A549 treated with DMSO at 1 μM for 4 hours (cell line): Measurements from ENCODE around the gene PGLYRP1. TPM values are rescaled to one million over a fixed set of nuclear protein-coding genes. Genes with fewer than 3 reads are reported as not detected.

Experiments used
- total RNA-seq: library from RNA; stranded (reverse); fragments of 200-300 nt; extraction: Qiagen RNA extraction; gene quantifications from 5 replicates; pipeline ENCODE4 v1.2.3, GENCODE V29; 2022; ENCODE audit warnings: low read depth

Gene PGLYRP1, protein sequence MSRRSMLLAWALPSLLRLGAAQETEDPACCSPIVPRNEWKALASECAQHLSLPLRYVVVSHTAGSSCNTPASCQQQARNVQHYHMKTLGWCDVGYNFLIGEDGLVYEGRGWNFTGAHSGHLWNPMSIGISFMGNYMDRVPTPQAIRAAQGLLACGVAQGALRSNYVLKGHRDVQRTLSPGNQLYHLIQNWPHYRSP
- not detected in 5 replicates for total RNA-seq

DNA sequence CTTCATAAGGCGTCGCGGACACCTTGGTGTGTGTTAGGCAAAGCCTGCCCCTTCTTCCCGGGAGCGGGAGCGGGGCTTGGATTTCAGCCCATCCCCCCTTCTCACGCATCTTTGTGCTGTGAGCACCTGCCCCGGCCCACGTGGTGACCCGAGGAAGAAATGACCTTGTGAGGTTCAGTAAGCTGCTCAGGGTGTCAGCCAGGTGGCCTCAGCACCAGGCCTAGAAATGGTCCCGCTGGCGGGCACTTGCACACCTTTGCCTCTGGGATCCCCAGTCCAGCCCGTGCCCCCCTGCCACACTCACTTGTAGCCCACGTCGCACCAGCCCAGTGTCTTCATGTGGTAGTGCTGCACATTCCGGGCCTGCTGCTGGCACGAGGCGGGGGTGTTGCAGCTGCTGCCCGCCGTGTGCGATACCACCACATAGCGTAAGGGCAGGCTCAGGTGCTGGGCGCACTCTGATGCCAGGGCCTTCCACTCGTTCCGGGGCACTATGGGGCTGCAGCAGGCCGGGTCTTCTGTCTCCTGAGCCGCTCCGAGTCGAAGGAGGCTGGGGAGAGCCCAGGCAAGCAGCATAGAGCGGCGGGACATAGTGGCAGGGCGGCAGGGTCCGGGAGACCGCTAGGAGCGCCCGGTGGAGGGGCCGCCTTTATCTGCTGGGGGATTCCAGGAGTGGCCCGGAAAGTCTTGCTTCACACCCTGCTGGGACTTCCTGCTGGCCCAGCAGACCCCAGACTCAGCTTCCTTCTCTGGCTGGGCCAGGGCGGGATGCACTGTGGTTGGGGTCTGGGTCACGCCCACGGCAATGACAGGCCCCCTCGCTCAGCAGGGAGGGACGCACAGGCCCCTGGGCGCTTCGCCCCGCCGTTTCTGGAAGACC, at the start of gene PGLYRP1:
Gene PGLYRP1 (minus strand): TSS at position 623 of the 880 bp plus-strand sequence. CDS start 32 bp downstream, at position 591.

DNA sequence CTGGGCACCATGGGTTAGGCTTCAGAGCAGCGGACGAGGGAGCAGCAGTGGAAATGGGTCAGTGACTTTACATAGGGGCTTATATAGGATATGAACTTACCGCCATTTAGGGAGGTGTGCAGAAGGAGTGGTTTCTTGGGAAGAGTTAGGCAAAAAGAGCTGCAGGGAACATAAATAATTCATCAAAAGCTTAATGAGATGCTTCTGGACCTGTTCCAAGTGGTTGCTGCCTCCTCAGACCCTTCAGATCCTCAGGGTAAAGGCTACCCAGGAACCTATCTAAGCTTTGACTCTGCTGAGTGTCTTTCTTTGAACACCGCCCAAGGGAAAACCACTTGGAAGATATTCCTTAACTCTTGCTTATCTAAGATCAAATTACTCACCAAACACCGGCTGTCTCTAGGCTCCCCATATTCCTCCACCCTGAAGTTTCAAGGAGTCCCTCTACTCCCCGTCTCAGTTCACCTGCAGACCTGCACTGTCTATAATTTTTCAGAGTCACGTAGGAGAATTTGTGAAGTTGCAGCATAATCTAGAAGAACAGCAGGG, 18.2 kb upstream of the PGLYRP1 start, which contains the start of gene IGFL4:
Gene IGFL4 (minus strand): TSS at position 51 of the 549 bp plus-strand sequence. CDS start 40 bp downstream, at position 11.

DNA sequence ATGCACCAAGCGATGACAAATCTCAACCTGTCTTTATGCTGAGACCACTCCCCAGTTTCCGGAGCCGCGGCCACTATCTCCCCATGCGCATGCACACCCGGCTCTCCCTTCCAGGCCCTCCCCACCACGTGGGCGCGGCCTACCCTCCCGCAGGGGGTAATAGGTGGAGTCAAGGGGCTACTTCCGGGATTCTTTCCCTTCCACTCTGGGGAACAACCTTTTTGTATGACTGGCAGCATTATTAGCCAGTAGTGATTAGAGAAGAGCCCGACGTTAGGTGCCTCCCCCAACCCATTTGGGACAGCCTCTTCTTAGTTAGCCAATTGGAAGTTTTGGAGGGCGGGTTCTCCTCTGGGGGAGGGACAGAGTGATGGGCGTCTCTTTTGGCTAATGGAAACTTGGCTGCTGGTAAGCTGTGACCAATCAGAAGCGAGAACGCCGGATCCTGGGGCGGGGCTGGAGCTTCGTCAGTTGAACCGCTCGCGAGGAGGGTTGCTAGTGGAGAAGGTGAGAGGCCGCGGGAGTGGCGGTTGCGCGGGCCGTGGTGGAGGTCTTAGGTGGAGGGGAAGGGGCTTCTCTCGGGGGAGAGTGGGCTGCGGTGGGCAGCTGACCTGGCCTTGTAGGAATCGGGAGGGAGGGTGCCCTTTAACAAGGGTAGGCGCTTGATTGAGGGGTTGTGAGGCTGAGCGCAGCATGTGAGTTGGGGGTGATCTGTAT, 27.7 kb downstream of the PGLYRP1 start, which contains the start of gene CCDC61:
Gene CCDC61 (plus strand): TSS at position 470 of the 717 bp plus-strand sequence. CDS start 7,552 bp downstream, outside the sequence.

DNA sequence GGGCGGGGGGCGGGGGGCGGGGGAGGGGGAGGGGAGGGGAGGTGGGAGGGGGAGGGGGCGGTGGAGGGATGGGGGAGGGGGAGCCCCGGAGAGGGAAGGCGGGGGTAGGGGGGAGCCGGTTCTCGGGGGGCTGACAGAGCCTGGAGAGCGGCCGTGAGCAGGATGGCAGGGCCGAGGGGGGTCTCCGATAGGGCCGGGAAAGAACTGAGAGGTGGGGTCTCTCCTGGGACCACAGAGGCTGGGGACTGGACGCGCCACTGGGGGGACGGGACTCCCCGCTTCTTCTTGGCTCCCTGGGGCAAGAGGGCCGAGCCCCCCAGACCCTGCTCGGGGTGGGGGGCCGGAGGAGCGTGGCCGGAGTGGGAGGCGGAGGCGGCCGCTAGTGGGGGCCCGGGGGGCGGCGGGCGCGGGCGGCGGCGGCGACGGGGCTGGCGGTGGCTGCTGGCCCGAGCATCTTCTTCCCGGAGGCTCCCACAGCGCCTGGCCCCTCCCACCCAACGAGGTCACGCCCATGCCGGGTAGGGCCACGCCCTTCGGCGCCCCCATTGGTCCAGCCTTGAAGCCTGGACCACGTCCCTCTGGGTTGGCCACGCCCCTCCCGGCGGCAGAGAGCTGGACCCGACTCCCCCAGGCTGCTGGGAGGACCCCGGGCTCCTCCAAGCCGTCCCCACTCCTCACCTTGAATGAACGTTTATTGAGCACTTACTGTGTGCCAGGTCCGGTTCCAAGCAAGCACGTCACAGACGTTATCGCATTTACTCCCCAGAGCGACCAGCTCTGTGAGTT, 49.1 kb downstream of the PGLYRP1 start, which contains the start of gene NOVA2:
Gene NOVA2 (minus strand): TSS at position 313 of the 786 bp plus-strand sequence. CDS start 514 bp downstream, outside the sequence.

Other genes with a start within 250 kb of the PGLYRP1 start
- 41.5 to 59.1 TPM (median 51.1 TPM) in 5 replicates for gene DMPK, start 240.6 kb downstream of the PGLYRP1 start, total RNA-seq
- gene DMWD, start 230.2 kb downstream of the PGLYRP1 start, total RNA-seq = 27.0 to 40.1 TPM (median 36.3 TPM) in 5 replicates
- gene RSPH6A, start 207.7 kb downstream of the PGLYRP1 start, total RNA-seq = 0.03 TPM in 1 of 5 replicates, not detected in the others
- 58.7 to 84.9 TPM (median 75.0 TPM) in 5 replicates for gene SYMPK, start 159.9 kb downstream of the PGLYRP1 start, total RNA-seq
- 0.54 to 1.1 TPM (median 1.0 TPM) in 5 replicates for gene FOXA3, start 158.7 kb downstream of the PGLYRP1 start, total RNA-seq
- gene IRF2BP1, start 136.9 kb downstream of the PGLYRP1 start, total RNA-seq = 22.0 to 39.1 TPM (median 34.5 TPM) in 5 replicates
- 5.3 to 10.7 TPM (median 9.4 TPM) in 5 replicates for gene MYPOP, start 120.4 kb downstream of the PGLYRP1 start, total RNA-seq
- not detected in 5 replicates for gene NANOS2, start 108.3 kb downstream of the PGLYRP1 start, total RNA-seq
- 0.08 to 0.13 TPM (median 0.12 TPM) in 5 replicates for gene NOVA2, start 49.2 kb downstream of the PGLYRP1 start, total RNA-seq
- 4.3 to 5.6 TPM (median 4.8 TPM) in 5 replicates for gene CCDC61, start 27.6 kb downstream of the PGLYRP1 start, total RNA-seq
- gene IGFL4, start 17.9 kb upstream of the PGLYRP1 start, total RNA-seq = 0.30 to 0.87 TPM (median 0.66 TPM) in 5 replicates
- gene IGFL3, start 101.6 kb upstream of the PGLYRP1 start, total RNA-seq = 0.17 to 0.53 TPM (median 0.23 TPM) in 4 of 5 replicates, not detected in the other
- gene IGFL2, start 125.2 kb upstream of the PGLYRP1 start, total RNA-seq = 0.31 to 0.65 TPM (median 0.55 TPM) in 5 replicates
- 2.3 to 3.1 TPM (median 2.6 TPM) in 5 replicates for gene IGFL1, start 206.7 kb upstream of the PGLYRP1 start, total RNA-seq